OCI-LY1 (cell line): ENCODE results near the gene DUOXA1.

Source experiments
- CTCF ChIP-seq: fragments of 200-600 bp; sonication (generic), shearing (Covaris generic); IDR thresholded peaks from 2 replicates; pipeline ENCODE4 v1.5.1; 2017; ENCODE audit warnings: mild to moderate bottlenecking, antibody characterized with exemption, low read length, moderate library complexity, mixed read lengths
- EZH2 ChIP-seq: fragments of 200-600 bp; sonication (generic), shearing (Covaris generic); IDR thresholded peaks from 2 replicates; pipeline ENCODE4 v1.8.0; 2017; ENCODE audit warnings: borderline replicate concordance, mixed run types, mild to moderate bottlenecking, antibody characterized with exemption, low read length, moderate library complexity, mixed read lengths

- TF ChIP-seq CTCF (peak; percentile 88), EZH2 (no peak)
These were observed 3.0 kb downstream of the DUOXA1 start for GRCh38 chr15:45126535-45127158.
